GM21390 (cell line): ENCODE data around the gene GOPC.
"Not testable (repeated sequence)": the region's sequence is repeated elsewhere in the genome, so short reads cannot be mapped to it uniquely, and the experiment has no call there.

Experiments
- ATAC-seq: cut with Tn5 transposase; IDR thresholded peaks from one replicate; pipeline ENCODE4 v1.9.1; 2021; ENCODE audit not compliant: unreplicated experiment

Gene GOPC

GRCh38 chr6:117518870-117519269, 83.4 kb downstream of the GOPC start:
- no peak for ATAC-seq

- ATAC-seq = not testable (repeated sequence)
These were observed 84.3 kb downstream of the GOPC start for GRCh38 chr6:117517995-117518394.

- ATAC-seq = no peak
These were observed 87.0 kb downstream of the GOPC start for GRCh38 chr6:117515326-117515725.

- no peak for ATAC-seq
These were observed 87.7 kb downstream of the GOPC start for GRCh38 chr6:117514655-117515054.

- no peak for ATAC-seq
These were observed 88.4 kb downstream of the GOPC start for GRCh38 chr6:117513778-117514365.

GRCh38 chr6:117512987-117513573, 89.2 kb downstream of the GOPC start:
- ATAC-seq = no peak

GRCh38 chr6:117512056-117512828, 90.1 kb downstream of the GOPC start:
- ATAC-seq = no peak
